HG03066 (cell line): Measurements from ENCODE around the gene PDE3A.

Source experiments
- ATAC-seq: cut with Tn5 transposase; IDR thresholded peaks from one replicate; pipeline ENCODE4 v1.9.1; 2021; ENCODE audit warnings: low read depth; ENCODE audit not compliant: unreplicated experiment

The PDE3A gene

DNA sequence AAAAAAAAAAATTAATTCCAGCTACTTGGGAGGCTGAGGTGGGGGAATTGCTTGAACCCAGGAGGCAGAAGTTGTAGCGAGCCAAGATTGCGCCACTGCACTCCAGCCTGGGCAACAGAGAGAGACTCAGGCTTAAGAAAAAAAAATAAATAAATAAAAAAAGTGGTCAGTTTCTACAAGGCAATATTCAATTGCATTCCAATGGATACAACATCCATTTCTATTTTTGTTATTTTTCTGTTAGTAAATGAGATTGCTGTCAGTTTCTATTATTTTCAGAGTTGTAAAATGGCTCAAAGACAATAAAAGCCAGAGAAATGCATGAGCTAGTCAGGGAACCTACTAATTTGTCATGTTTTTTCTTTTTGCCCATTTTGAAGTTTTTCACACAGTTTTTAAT is 119.2 kb downstream of the PDE3A start:
- ATAC-seq = no peak

- ATAC-seq = no peak
Observed at GRCh38 chr12:20489645-20490044, 121.3 kb downstream of the PDE3A start.

DNA sequence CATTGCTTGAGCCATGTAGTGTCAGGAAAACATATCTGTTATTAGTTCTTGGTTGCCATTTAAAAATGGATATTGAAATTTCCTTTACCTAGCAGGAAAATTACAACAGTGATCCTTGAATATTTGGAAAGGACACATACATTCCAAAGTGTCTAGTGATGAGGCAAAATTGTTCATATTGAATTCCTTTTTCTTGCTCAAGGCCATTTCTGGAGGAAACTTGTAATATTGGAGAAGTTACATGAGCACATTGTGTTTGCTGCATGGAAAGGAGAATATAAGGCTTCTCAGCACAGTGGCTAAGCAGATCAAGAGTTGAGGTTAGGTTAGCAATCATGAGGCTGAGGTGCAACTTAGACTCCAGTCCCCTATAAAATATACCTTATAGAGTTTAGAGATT is 121.9 kb downstream of the PDE3A start:
- no peak for ATAC-seq

- no peak for ATAC-seq
Observed at GRCh38 chr12:20491290-20491689, 123.0 kb downstream of the PDE3A start.

DNA sequence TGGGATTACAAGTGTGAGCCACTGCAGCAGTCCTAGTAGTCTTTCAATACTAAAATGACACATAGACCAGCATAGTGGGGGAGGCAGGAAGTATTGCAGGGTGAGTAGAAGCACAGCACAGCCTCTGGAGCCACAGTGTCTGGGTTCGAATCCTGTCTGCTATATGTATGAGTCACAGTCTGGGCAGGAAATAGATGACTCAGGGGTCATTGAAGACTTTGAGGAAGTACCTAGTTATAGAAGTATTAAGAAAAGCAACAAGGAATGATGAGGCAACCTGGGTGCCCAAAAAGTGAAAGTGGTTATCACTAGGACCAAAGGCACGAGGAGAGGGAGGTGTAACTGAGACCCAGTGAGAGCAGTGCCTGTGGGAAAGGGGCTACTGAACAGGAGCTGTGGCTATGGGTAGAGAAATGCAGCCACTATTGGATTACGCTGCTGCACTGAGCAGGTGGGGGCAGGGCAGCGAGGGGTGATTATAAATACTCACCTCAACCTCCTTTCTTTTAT is 124.0 kb downstream of the PDE3A start:
- ATAC-seq = no peak

GRCh38 chr12:20493934-20494333 is 125.6 kb downstream of the PDE3A start:
- ATAC-seq = no peak

- no peak for ATAC-seq
Observed at GRCh38 chr12:20494851-20495250, 126.5 kb downstream of the PDE3A start.

DNA sequence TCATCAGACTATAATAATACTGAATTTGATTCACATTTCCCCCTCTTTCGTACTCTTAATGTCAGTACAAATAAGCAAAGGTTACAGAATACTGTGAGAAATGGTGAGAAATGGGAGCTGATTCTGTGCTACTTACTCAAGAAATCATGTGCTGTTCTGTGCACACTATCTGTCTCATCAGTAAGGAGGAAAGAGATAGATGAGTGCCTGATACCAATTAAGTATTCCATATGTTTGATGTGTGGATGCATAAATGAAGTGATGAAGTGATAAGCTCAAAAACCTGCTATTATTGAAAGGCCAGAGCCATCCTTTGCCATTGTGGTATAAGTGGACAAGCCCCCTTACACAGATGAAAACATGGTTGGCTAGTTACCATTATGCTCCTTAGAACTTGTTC is 127.7 kb downstream of the PDE3A start:
- ATAC-seq = no peak

DNA sequence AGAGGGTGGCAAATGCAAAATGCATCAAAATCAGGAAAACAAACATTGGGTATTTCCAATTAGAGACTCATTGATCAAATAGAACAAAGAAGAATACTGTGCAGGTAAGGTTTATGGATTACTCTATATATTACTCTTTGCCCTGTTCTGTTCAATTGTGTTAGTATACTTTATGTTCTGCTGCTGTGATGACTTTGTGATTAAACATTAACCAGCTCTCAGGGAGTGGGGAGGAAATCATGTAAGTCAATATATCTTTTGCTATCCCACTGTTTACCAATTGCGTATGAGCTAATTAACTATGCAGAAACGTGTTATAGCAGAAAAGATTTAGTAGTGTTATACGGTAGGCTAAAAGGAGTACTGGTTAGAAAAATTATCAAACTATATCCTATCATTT is 129.4 kb downstream of the PDE3A start:
- ATAC-seq = no peak

GRCh38 chr12:20501958-20502357 is 133.6 kb downstream of the PDE3A start:
- no peak for ATAC-seq

- no peak for ATAC-seq
Observed at GRCh38 chr12:20503858-20504257, 135.5 kb downstream of the PDE3A start.

DNA sequence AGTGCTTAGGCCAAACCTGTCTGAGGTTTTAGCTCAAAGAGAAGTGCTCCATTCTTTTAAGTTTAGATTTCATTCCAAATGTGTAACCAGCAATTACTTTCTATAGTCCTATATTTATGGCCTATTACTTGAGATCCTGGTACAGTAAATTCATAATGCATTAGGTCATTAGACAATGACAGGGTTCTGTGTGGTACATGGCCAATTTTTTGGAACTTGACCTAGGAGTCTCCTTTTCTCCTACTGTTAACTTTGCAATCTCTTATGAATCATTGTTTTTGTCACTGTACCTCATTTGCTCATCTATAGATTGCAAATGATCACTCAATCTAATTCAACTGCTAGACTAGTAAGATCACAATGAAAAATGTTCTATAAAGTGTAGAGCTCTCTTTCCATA is 136.7 kb downstream of the PDE3A start:
- no peak for ATAC-seq

- ATAC-seq = no peak
Observed at GRCh38 chr12:20507056-20507455, 138.7 kb downstream of the PDE3A start.

- no peak for ATAC-seq
Observed at GRCh38 chr12:20507711-20508110, 139.4 kb downstream of the PDE3A start.

- ATAC-seq = no peak
Observed at GRCh38 chr12:20508359-20508758, 140.0 kb downstream of the PDE3A start.

DNA sequence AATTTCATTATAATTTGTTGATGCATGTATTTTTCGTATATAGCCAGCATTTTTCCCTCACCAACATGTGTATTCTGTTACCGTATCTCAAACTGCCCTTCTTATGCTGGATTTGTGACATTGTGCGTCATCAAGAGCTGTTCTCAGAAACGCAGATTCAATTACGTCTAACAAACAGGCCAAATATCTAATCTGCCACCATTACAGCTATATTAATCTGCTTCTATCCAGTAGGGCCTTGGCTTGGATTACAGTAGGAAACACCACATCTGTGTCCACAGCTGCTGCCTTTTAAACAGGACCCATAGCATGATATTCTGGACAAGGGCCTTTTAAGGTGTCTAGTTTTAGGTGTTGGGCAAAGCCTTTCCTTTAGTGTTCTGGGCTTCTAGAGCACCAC is 140.6 kb downstream of the PDE3A start:
- no peak for ATAC-seq

- ATAC-seq = no peak
Observed at GRCh38 chr12:20510811-20511210, 142.5 kb downstream of the PDE3A start.

GRCh38 chr12:20513189-20513588 is 144.9 kb downstream of the PDE3A start:
- ATAC-seq = no peak

GRCh38 chr12:20514598-20514997 is 146.3 kb downstream of the PDE3A start:
- ATAC-seq = no peak

DNA sequence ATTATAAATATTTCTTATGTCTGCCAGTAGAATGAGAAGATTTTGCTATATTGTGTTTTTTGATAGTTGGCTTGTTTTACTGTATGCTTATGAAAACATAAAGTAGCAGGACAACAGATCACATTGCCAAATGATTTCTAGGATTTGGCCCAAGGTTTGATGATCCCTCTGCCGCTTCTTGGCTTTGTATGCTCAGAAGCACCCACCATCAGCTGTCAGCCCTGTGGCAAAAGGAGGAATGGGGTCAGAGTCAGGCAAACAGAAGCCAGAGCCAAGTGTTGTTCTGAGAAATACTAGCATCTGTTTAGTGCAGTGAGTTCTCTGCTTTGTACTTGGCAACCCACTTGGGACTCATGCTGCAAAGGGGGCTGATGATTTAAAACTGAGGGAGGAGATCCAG is 152.2 kb downstream of the PDE3A start:
- no peak for ATAC-seq

DNA sequence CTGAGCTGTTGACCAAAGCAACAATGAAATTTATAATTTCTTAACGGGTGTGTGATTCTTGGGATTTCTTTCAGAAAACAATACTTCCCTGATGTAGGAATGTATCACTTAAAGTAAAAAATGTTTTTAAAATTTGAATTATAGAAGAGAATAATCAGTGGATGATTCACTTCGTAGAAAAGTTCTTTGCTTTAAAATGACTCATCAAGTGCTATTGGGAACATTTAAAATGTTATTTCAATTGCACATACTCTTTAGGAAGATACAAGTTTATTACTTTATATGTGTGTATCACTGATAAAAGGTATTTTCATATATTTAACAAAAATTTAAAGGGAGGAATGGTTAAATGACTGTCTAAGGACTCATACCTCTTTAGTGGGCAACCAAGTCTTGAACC is 155.3 kb downstream of the PDE3A start:
- no peak for ATAC-seq

- no peak for ATAC-seq
Observed at GRCh38 chr12:20524113-20524512, 155.8 kb downstream of the PDE3A start.

GRCh38 chr12:20525064-20525610 is 156.8 kb downstream of the PDE3A start:
- no peak for ATAC-seq
